ENCODE results near the gene GINS3. TPM values are rescaled to one million over a fixed set of nuclear protein-coding genes. Genes with fewer than 3 reads are reported as not detected.

Gene GINS3
- total RNA-seq, 2 experiments from 2014 or later, result 25.9 to 26.9 TPM

DNA sequence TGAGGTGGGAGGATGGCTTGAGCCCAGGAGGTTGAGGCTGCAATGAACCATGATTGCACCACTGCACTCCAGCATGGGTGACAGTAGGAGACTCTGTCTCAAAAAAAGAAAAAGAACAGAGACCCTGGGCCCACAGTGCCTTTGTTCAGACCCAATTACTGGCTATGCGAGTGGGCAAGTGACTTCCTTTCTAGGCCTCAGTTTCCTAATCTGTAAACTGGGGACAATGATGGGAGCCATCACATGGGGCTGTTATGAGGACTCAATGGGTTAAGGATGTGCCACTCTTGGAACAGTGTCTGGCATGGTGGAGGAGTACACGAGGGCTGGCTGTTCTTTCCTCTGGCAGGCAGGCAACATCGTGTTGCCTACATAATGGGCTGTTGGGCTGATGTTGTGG, 60.4 kb downstream of the GINS3 start:
- ChIA-PET POLR2A (no interaction called here), CTCF (no interaction called here)

DNA sequence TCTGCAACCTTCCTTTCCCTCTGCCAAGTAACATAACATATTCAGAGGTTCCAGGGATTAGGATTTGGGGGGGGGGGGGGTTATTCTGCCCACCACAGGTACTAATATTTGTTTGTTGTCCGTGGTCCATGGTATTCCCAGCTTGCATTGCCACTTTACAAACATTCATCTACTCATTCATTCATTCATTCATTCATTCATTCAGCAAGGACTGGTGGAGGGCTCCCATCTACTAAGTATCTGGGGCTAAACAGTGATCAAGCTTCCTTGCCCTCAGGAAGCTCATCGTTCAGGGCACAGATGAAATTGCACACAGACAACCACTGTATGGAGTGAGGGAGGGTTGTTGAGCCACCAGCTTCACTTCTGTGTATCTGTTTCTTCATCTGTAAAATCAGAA, 61.9 kb downstream of the GINS3 start:
- ChIA-PET POLR2A (no interaction called here), CTCF (interaction anchor here (0.8 kb wide), 1 partner anchor 118 kb away, joined by 3 read pairs; no protein-coding TSS in a partner anchor)

DNA sequence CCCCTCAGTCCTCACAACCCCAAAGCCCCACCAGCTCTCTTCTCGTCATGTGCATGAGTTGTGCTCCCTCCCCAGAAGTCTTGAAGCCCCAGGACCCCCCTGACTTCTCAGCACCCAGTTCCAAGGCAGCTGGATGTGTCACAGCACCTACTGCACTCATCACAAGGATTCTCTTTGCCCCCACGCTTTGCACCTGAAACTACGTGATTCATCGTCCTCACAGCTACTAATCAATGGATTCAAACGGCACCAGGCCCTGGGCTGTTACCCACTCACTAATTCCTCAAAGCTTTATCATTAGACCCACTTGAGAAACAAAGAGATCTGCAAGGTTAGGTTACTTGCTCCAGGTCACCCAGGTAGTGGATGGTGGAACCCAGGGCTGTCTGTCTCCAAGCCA, 62.6 kb downstream of the GINS3 start:
- CTCF ChIA-PET, result interaction anchor here (0.8 kb wide), 1 partner anchor 119 kb away, joined by 3 read pairs; no protein-coding TSS in a partner anchor

More for the DNA sequence above, 62.6 kb downstream of the GINS3 start:
- POLR2A ChIA-PET, result no interaction called here

Other genes with a start within 250 kb of the GINS3 start
- gene CSNK2A2, start 194.4 kb upstream of the GINS3 start, total RNA-seq, result 10 to 100 TPM; 94.9 to 98.5 TPM
- gene PRSS54, start 97.4 kb upstream of the GINS3 start, total RNA-seq, result not detected
- 1 to 10 TPM; 3.1 TPM for gene NDRG4, start 107.7 kb downstream of the GINS3 start, total RNA-seq
- 10 to 100 TPM; 25.2 to 26.5 TPM for gene SETD6, start 123.0 kb downstream of the GINS3 start, total RNA-seq
- gene CNOT1, start 237.4 kb downstream of the GINS3 start, total RNA-seq, result 100 to 1,000 TPM; 316 to 334 TPM